GM12864 (cell line): ENCODE results near the gene PTP4A1.

Experiments used
- DNase-seq: peaks from one replicate; pipeline ENCODE4 v3.0.0-alpha.2; 2011; ENCODE audit warnings: low read depth
- H3K4me3 ChIP-seq: 2 replicates; pipeline ENCODE4 v1.5.1; 2011; ENCODE audit warnings: mild to moderate bottlenecking, low read depth, low read length, control low read depth
- TF ChIP-seq, protein P1 (sequence below): IDR thresholded peaks from 2 replicates; pipeline ENCODE4 v1.5.1; 2011; ENCODE audit warnings: low read depth, mild to moderate bottlenecking, moderate library complexity, low read length, control low read depth, inconsistent platforms; ENCODE audit errors: missing control alignments

The PTP4A1 gene

GRCh38 chr6:63554782-63555181, 17.5 kb upstream of the PTP4A1 start:
- TF ChIP-seq, protein P1, sequence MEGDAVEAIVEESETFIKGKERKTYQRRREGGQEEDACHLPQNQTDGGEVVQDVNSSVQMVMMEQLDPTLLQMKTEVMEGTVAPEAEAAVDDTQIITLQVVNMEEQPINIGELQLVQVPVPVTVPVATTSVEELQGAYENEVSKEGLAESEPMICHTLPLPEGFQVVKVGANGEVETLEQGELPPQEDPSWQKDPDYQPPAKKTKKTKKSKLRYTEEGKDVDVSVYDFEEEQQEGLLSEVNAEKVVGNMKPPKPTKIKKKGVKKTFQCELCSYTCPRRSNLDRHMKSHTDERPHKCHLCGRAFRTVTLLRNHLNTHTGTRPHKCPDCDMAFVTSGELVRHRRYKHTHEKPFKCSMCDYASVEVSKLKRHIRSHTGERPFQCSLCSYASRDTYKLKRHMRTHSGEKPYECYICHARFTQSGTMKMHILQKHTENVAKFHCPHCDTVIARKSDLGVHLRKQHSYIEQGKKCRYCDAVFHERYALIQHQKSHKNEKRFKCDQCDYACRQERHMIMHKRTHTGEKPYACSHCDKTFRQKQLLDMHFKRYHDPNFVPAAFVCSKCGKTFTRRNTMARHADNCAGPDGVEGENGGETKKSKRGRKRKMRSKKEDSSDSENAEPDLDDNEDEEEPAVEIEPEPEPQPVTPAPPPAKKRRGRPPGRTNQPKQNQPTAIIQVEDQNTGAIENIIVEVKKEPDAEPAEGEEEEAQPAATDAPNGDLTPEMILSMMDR: no peak
- DNase-seq: no peak
- no peak overlapping the region for H3K4me3 ChIP-seq

DNA sequence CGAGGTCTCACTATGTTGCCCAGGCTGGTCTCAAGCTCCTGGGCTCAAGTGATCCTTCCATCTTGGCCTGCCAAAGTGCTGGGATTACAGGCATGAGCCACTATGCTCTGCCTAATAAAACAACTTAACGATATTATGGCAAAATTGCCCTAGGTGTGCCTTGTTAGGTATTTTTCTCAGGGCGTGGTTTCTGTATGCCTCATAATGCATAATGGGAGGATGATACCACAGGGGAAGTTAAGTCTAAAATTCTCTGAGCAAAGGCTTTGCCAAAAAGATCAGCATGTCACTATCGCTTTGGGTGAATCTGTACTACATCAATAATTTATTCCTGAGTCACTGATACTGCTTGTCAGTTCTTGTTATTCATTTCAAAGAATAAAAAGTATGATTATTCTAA, 15.9 kb upstream of the PTP4A1 start:
- no peak overlapping the region for H3K4me3 ChIP-seq
- DNase-seq: no peak
- TF ChIP-seq, protein P1: no peak

DNA sequence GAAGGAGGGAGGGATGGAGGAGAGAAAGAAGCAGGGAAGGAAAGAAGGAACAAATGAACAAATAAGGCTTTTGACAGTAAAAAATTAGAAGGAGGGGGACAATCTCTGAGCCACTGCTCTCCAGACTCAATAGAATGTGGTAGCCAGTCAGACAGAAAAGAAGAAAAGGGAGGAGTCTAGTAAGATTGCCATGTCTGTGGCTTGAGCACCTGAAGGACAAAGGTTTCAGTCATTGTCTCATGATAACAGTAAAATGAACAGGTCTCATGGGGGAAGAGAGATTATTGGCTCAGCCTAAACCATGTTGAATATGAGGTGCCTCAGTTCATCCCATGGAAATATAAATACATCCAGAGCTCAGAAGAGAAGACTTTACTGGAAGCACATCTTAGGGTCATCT, 14.0 kb upstream of the PTP4A1 start:
- TF ChIP-seq, protein P1: no peak
- no peak overlapping the region for H3K4me3 ChIP-seq
- DNase-seq: no peak

- TF ChIP-seq, protein P1: no peak
- H3K4me3 ChIP-seq: no peak overlapping the region
- DNase-seq: no peak
Observed at GRCh38 chr6:63560801-63561287, 11.4 kb upstream of the PTP4A1 start.

DNA sequence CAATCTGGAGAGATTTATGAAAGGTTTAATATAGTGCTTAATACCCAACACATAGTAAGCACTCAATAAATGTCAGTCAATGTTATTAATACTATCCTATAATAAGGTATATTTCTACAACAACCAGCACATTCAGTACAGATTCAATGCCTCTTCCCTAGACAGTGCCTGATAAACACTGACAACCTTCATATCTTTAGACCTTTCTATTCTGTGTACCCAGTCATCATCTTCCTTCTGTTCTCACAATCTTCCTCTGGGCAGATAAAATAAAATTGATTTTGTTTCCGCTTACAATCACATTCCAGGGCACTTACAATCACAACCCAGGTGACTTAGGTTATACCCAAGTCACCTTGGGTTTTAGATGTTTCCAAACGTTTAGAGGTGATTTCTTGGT, 11.0 kb upstream of the PTP4A1 start:
- TF ChIP-seq, protein P1: no peak
- no peak for DNase-seq
- H3K4me3 ChIP-seq: no peak overlapping the region

DNA sequence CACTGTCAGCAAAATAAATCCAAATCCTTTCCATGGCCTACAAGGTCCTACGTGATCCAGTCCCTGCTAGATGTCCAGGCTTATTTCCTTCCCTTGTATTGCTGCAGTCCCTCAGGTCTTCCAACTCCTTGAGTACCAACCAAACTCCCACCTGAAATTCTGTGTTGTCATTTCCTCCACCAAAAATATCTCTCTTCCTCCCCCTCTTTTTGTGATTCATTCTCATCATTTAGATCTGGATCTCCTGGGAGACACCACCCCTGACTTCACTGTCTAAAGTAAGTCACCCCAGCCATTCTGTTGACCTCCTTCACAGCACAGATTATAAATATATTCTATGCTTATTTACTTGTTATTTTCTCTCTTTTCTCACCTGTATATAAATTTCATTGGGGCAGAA, 9.0 kb upstream of the PTP4A1 start:
- no peak overlapping the region for H3K4me3 ChIP-seq
- TF ChIP-seq, protein P1: no peak
- DNase-seq: no peak

- no peak for DNase-seq
- TF ChIP-seq, protein P1: no peak
- H3K4me3 ChIP-seq: no peak overlapping the region
Observed at GRCh38 chr6:63565058-63565726, 7.1 kb upstream of the PTP4A1 start.
